Thyroid gland (tissue), 4 donors: ENCODE measurements around the gene PAQR8. TPM values are rescaled to one million over a fixed set of nuclear protein-coding genes. Genes with fewer than 3 reads are reported as not detected.

Experiments used
- DNase-seq, 2 donors: peaks; one replicate each; pipeline ENCODE4 v3.0.0-alpha.2; 2019
- H3K27ac ChIP-seq, 3 donors: fragments of 200-600 bp; sonication (generic); 1 replicate in 2 of 3; 2 replicates in 1 of 3; pipeline ENCODE4 v1.5.1; 2016 to 2019; ENCODE audit warnings: mild to moderate bottlenecking in 1 of 3, moderate library complexity in 1 of 3
- H3K27me3 ChIP-seq: fragments of 200-600 bp; sonication (generic); one replicate; pipeline ENCODE4 v1.5.1; 2019
- H3K36me3 ChIP-seq, 2 donors: fragments of 200-600 bp; sonication (generic); one replicate each; pipeline ENCODE4 v1.5.1; 2016 to 2019
- H3K4me1 ChIP-seq, 2 donors: fragments of 200-600 bp; sonication (generic); one replicate each; pipeline ENCODE4 v1.5.1; 2017 to 2019
- H3K4me3 ChIP-seq, 3 donors: fragments of 200-600 bp; sonication (generic); replicated peaks in 1 of 3; 1 replicate in 2 of 3; 2 replicates in 1 of 3; pipeline ENCODE4 v1.5.1; 2016; ENCODE audit warnings: mild to moderate bottlenecking in 1 of 3
- H3K9me3 ChIP-seq: fragments of 200-600 bp; sonication (generic); one replicate; pipeline ENCODE4 v1.5.1; 2017
- POLR2A ChIP-seq, 2 donors: fragments of 450-650 bp; IDR thresholded peaks; one replicate each; pipeline ENCODE4 v1.6.1; 2017; ENCODE audit warnings: antibody characterized with exemption in 2 of 2, mild to moderate bottlenecking in 2 of 2, moderate library complexity in 1 of 2
- WGBS, 2 donors: methylation state at CpG; one replicate each; pipeline ENCODE4 v1.1.5; 2017; 5-methylcytosine and 5-hydroxymethylcytosine counted together
- intact Hi-C: fragments of 100-400 bp; cut with DNase I; formaldehyde crosslinking; loops from one replicate; pipeline ENCODE4 v1.15.1; 2023
- total RNA-seq, 4 donors: library from RNA; depleted of rRNA; stranded (reverse); fragments of >200 nt; gene quantifications; one replicate each; pipeline ENCODE4 v1.2.3, GENCODE V29; 2016
- TF ChIP-seq, protein P1 (sequence below), 6 experiments: fragments of 200-600 bp in 3 of 6; fragments of 450-650 bp in 3 of 6; sonication (generic) in 3 of 6; IDR thresholded peaks; one replicate each; pipeline ENCODE4 v1.5.1; 2016 to 2019; ENCODE audit warnings: antibody characterized with exemption in 6 of 6, mild to moderate bottlenecking in 2 of 6, inconsistent platforms in 1 of 6, moderate library complexity in 1 of 6

Gene PAQR8
- total RNA-seq, 4 donors from 2014 or later = 2.7 to 9.7 (median 5.4) TPM

DNA sequence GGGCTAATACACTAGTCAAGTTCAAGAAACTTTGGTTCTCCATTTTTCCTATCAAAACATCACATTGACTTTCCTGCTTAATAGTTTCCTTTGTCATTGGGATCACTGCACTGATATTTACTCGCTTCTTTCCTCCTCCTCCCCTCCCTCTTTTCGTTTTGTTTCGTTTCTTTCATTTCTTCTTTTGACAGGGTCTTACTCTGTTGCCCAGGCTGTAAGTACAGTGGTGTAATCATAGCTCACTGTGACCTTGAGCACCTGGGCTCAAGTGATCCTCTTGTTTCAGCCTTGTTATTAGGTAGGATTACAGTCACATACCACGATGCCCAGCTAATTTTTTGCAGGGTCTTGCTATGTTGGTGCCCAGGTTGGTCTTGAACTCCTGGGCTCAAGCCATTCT is 12.3 kb downstream of the PAQR8 start:
- H3K4me1 ChIP-seq = no peaks in the 10 kb centered on the region
- H3K36me3 ChIP-seq = no peaks in the 10 kb centered on the region
- intact Hi-C loops = no loop called here
- no peak for TF ChIP-seq POLR2A (IDR thresholded peaks at IDR 0.05)
- TF ChIP-seq, protein P1, sequence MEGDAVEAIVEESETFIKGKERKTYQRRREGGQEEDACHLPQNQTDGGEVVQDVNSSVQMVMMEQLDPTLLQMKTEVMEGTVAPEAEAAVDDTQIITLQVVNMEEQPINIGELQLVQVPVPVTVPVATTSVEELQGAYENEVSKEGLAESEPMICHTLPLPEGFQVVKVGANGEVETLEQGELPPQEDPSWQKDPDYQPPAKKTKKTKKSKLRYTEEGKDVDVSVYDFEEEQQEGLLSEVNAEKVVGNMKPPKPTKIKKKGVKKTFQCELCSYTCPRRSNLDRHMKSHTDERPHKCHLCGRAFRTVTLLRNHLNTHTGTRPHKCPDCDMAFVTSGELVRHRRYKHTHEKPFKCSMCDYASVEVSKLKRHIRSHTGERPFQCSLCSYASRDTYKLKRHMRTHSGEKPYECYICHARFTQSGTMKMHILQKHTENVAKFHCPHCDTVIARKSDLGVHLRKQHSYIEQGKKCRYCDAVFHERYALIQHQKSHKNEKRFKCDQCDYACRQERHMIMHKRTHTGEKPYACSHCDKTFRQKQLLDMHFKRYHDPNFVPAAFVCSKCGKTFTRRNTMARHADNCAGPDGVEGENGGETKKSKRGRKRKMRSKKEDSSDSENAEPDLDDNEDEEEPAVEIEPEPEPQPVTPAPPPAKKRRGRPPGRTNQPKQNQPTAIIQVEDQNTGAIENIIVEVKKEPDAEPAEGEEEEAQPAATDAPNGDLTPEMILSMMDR (IDR thresholded peaks at IDR 0.05) = no peak
- DNase-seq = no peak
- no peaks in the 10 kb centered on the region for H3K9me3 ChIP-seq
- no peak overlapping the region for H3K27ac ChIP-seq
- no peak overlapping the region for H3K4me3 ChIP-seq
- no peaks in the 10 kb centered on the region for H3K27me3 ChIP-seq
- WGBS, 2 donors = 97 to 99% methylated on average over 4 of the region's 4 CpGs

DNA sequence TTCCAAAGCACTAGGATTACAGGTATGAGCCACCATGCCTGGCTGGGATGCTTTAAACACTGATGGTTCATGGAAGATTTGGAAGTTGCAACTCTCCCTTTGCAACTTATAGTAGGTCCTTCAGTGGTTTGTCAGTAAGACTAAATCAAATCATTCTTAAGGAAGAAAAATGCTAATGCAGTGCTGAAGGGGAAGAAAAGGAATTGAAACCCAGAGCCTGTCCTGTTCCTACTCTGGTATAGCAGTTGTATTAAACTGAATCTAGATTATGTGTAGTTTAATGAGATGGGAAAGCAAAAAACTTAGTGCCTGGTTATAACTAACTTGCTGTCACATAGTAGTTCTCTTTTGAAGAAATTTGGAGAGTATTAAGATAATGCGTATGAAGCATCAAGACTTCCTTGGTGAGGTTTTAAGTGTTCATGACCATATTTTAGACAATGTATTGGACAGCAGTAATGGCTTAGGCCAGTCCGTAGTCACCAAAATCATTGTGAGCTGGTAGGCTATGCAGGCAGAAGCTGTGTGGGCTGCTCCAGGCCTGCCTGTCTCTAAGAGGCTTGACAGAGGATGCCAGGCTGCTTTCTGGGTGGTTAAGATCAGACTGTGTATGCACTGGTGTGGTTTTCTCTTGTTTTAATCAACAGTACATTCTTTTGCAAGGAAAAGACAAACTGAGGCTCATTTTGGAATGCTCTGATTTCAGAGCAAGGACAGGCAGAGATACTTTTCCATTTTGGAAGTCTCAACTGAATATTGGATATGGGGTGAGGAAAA is 14.0 kb downstream of the PAQR8 start:
- H3K9me3 ChIP-seq = no peaks in the 10 kb centered on the region
- 97 to 100% methylated on average over 2 of the region's 2 CpGs for WGBS, 2 donors

DNA sequence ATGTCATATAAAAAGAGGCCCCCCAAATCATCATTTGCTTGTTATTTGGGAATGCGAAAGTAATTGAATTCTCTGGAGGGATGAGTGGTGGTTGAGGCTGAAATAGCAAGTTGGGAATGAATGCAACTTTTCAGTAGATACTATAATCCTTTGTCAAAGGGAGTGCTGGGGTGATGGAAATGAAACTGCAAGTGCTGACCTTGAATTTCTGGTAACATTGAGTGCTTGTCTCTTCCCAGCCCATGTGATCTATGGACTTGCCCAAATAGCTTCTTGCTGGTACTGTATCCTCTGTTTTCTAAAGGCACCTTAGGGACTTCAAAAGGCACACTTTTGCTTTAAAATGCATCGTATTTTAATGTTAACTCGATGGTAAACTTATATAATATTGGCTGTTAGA is 14.8 kb downstream of the PAQR8 start:
- TF ChIP-seq, protein P1 (IDR thresholded peaks at IDR 0.05) = no peak
- TF ChIP-seq POLR2A (IDR thresholded peaks at IDR 0.05) = no peak
- no peaks in the 10 kb centered on the region for H3K27me3 ChIP-seq
- WGBS, 2 donors = 88% methylated on average over 3 of the region's 3 CpGs
- H3K36me3 ChIP-seq = no peaks in the 10 kb centered on the region
- no peak for DNase-seq
- H3K27ac ChIP-seq = no peak overlapping the region
- no peaks in the 10 kb centered on the region for H3K4me1 ChIP-seq
- intact Hi-C loops = no loop called here
- no peak overlapping the region for H3K4me3 ChIP-seq
- no peaks in the 10 kb centered on the region for H3K9me3 ChIP-seq

More for the DNA sequence above, 14.0 kb downstream of the PAQR8 start:
- no peak overlapping the region for H3K27ac ChIP-seq
- no peaks in the 10 kb centered on the region for H3K36me3 ChIP-seq
- no peaks in the 10 kb centered on the region for H3K27me3 ChIP-seq
- H3K4me3 ChIP-seq = no peak overlapping the region
- H3K4me1 ChIP-seq = no peaks in the 10 kb centered on the region
- intact Hi-C loops = no loop called here
- TF ChIP-seq, protein P1 (IDR thresholded peaks at IDR 0.05) = no peak
- TF ChIP-seq POLR2A (IDR thresholded peaks at IDR 0.05) = no peak
- DNase-seq = no peak

DNA sequence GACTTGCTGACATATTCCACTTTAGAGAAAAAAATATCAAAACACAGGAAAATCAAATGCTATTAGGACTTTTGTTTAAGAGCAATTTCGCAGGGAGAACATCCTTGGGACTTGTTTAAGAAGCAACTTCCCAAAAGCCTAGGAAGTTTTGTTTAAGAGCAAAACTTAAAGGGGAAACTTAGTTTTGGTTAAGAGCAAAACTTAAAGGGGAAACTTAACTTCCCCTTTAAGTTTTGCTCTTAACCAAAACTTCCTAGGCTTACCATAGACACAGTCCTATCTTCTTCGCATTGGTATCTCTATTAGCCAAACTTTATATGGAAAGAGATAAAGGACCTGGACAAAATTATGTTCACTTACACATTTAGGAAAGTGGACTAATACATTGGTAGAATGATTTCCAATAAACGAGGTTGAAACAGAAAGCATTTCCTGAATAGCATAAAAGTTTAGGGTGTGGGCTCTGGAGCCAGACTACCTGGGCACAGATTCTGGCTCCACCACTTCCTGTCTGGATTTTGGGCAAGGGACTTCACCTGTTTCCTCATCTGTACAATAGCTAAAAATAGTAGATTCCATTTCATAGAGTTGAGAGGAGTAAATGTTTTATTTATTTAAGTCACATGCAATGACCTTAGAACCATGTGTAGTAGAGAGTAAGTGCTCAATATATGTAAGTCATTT is 15.7 kb downstream of the PAQR8 start:
- no peak overlapping the region for H3K4me3 ChIP-seq
- 74 to 82% methylated on average over 3 of the region's 3 CpGs for WGBS, 2 donors
- intact Hi-C loops = no loop called here
- no peaks in the 10 kb centered on the region for H3K4me1 ChIP-seq
- H3K27ac ChIP-seq = no peak overlapping the region
- H3K36me3 ChIP-seq = no peaks in the 10 kb centered on the region
- TF ChIP-seq, protein P1 (IDR thresholded peaks at IDR 0.05) = no peak
- TF ChIP-seq POLR2A (IDR thresholded peaks at IDR 0.05) = no peak
- H3K27me3 ChIP-seq = no peaks in the 10 kb centered on the region
- DNase-seq = no peak
- H3K9me3 ChIP-seq = no peaks in the 10 kb centered on the region

DNA sequence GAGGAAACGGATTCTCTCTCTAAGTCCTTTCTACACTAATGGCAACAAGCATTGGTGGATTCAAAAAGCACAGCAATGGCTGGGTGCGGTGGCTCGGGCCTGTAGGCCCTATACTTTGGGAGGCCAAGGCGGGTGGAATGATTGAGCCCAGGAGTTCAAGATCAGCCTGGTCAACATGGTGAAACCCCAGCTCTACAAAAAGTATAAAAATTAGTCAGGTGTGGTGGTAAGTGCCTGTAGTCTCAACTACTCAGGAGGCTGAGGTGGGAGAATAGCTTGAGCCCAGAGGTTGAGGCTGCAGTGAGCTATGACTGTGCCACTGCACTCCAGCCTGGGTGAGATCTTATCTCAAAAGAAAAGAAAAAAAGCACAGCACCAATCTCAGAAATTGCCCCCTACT is 19.3 kb downstream of the PAQR8 start:
- no peaks in the 10 kb centered on the region for H3K9me3 ChIP-seq
- no peak for DNase-seq
- H3K4me1 ChIP-seq = no peaks in the 10 kb centered on the region
- no peaks in the 10 kb centered on the region for H3K36me3 ChIP-seq
- intact Hi-C loops = no loop called here
- H3K27ac ChIP-seq = no peak overlapping the region
- TF ChIP-seq, protein P1 (IDR thresholded peaks at IDR 0.05) = no peak
- no peaks in the 10 kb centered on the region for H3K27me3 ChIP-seq
- H3K4me3 ChIP-seq = no peak overlapping the region
- 89 to 91% methylated on average over 4 of the region's 4 CpGs for WGBS, 2 donors
